ENCODE measurements around the gene WNT9A. TPM values are rescaled to one million over a fixed set of nuclear protein-coding genes. Genes with fewer than 3 reads are reported as not detected.

Gene WNT9A
- total and polyA plus RNA-seq, 8 donors: 0.72 to 2.9 (median 1.6) TPM

GRCh38 chr1:227903061-227903521 lies 44.6 kb downstream of the WNT9A start:
- H3K27ac ChIP-seq: no peak overlapping the region
- no peak for TF ChIP-seq CTCF (IDR thresholded peaks at IDR 0.05)
- 91% methylated on average over 7 to 9 of the region's 9 CpGs for WGBS, 2 donors
- H3K9me3 ChIP-seq: no peaks in the 10 kb centered on the region
- DNase-seq (peak in 3 of 6 donors; percentile 18 to 64 (median 43)), FAIRE-seq (no peak), ATAC-seq (no peak)
- intact Hi-C loops (cut with DNase I): no loop called here
- H3K36me3 ChIP-seq: no peaks in the 10 kb centered on the region
- H3K27me3 ChIP-seq: no peaks in the 10 kb centered on the region
- no peak overlapping the region for H3K4me3 ChIP-seq
- H3K4me1 ChIP-seq: no peaks in the 10 kb centered on the region

DNA sequence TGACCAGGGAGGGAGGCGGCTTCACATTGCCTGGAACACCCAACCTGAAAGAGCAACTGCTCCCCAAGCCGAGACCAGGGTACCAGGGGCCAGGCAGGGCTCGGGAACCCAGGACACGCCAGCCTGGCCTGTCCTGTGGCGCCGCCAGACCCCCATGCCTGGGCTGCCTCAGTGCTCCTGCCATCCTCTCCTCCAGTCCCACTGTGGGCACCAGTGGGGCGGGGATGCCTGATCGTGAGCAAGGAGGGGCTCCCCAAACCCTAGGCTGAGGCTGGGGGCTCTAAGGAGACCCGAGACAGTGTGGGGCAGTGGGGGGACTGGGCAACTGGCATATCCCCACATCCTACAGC lies 45.1 kb downstream of the WNT9A start:
- no peaks in the 10 kb centered on the region for H3K36me3 ChIP-seq
- H3K27me3 ChIP-seq: no peaks in the 10 kb centered on the region
- no peaks in the 10 kb centered on the region for H3K9me3 ChIP-seq
- TF ChIP-seq CTCF (IDR thresholded peaks at IDR 0.05): no peak
- FAIRE-seq (no peak), ATAC-seq (no peak), DNase-seq (peak in 2 of 6 donors; percentile 47 to 50)
- no peaks in the 10 kb centered on the region for H3K4me1 ChIP-seq
- intact Hi-C loops (cut with DNase I): no loop called here
- no peak overlapping the region for H3K4me3 ChIP-seq
- 94 to 97% methylated on average over 7 to 9 of the region's 9 CpGs for WGBS, 2 donors
- no peak overlapping the region for H3K27ac ChIP-seq

DNA sequence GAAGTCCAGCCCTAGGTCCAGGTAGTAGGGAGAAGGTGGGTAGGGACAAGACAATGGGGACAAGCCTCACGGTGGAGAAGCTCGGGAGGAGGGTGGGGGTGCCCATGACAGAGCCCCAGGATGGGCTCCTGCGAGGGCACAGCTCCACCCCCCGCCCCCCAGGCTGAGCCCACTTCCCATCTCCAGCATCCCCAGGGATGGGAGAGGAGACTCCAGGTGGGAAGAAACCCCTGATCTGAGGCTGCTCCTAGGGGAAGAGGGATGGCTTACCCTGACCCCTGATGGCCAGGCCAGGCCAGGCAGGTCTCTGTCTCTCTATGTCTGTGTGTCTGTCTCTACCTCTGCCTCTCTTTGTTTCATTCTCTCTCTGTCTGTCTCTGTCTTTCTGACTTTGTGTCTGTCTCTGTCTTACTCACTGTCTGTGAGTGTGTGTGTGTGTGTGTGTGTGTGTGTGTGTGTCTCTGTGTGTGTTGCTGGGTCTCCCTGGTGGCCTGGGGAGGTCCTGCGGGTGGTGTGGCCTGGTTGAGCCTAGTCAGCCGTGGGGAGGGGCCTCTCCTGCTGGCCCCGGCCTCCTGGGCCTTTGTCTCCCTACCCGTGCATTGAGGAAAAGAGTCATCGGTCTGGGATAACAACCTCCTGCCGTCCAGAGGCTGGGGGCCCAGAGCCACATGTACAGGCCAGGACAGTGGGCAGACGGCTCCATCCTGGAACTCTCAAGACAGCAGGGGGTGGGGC lies 45.7 kb downstream of the WNT9A start:
- 83 to 87% methylated on average over 11 of the region's 11 CpGs for WGBS, 2 donors
- TF ChIP-seq CTCF (IDR thresholded peaks at IDR 0.05): no peak
- Histone ChIP-seq H3K36me3 (no peaks in the 10 kb centered on the region), H3K27ac (no peak overlapping the region), H3K9me3 (no peaks in the 10 kb centered on the region), H3K27me3 (no peaks in the 10 kb centered on the region), H3K4me3 (no peak overlapping the region), H3K4me1 (no peaks in the 10 kb centered on the region)
- intact Hi-C loops (cut with DNase I): no loop called here
- peak in 1 of 6 donors; percentile 41 for DNase-seq
- no peak for FAIRE-seq
- ATAC-seq: no peak

DNA sequence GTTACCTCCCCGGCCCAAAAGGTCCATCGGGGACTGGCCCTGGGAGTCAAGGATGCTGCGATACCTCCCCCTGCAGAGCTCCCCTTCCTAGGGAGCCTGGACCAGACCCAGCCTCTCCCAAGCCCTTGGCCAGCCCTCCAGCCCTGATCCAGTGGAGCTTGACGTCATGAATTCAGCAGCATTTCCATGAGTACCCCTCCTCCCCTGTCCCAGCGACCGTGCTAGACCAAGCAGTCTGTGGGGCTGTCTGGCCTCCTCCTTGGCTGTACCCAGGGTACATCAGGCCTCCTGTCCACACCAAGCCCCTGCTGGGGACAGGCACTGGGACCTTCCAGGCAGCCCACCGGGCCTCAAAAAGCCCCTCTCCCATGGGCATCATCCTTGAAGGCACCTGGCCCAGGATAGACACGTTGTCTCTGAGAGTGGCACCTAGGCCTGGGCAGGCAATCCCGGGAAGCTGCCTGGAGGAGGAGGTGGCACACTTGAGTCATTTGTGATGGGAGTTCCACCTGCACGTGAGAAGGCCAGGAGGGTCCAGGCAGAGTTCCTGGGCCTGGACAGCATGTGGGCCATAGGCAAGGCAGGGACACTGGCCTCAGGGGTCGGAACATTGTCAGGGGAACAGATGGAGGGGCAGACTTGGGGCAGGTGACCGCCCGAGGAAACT lies 46.4 kb downstream of the WNT9A start:
- TF ChIP-seq CTCF (IDR thresholded peaks at IDR 0.05): no peak
- ATAC-seq (no peak), FAIRE-seq (no peak), DNase-seq (peak in 1 of 6 donors; percentile 44)
- Histone ChIP-seq H3K4me1 (no peaks in the 10 kb centered on the region), H3K4me3 (no peak overlapping the region), H3K27me3 (no peaks in the 10 kb centered on the region), H3K9me3 (no peaks in the 10 kb centered on the region), H3K27ac (no peak overlapping the region), H3K36me3 (no peaks in the 10 kb centered on the region)
- intact Hi-C loops (cut with DNase I): no loop called here
- 94% methylated on average over 13 of the region's 13 CpGs for WGBS, 2 donors

DNA sequence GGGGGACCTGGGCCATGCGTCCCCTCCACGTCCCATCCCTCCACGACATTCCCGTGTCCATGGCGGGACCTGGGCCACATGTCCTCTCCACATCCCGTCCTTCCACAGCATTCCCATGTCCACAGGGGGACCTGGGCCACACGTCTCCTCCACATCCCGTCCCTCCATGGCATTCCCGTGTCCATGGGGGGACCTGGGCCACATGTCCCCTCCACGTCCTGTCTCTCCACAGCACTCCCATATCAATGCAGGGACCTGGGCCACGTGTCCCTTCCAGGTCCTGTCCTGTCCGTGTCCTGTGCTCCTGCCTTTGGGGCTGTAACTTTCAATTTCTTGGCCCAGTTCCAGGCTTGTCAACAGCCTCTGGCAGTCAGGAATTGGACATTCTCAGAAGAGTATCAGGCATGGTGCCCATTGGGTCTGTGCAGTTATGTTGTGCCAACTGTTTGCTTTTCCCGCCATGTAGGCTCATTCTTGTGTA lies 47.1 kb downstream of the WNT9A start:
- Histone ChIP-seq H3K9me3 (no peaks in the 10 kb centered on the region), H3K27me3 (no peaks in the 10 kb centered on the region), H3K4me1 (no peaks in the 10 kb centered on the region), H3K27ac (no peak overlapping the region), H3K4me3 (no peak overlapping the region), H3K36me3 (no peaks in the 10 kb centered on the region)
- WGBS, 2 donors: 87 to 95% methylated on average over 13 of the region's 13 CpGs
- FAIRE-seq: no peak
- no peak for ATAC-seq
- intact Hi-C loops (cut with DNase I): no loop called here
- DNase-seq: peak in 1 of 6 donors; percentile 39
- TF ChIP-seq CTCF (IDR thresholded peaks at IDR 0.05): no peak

Data from pancreas (tissue), 10 donors.